Gastrocnemius medialis (tissue), 4 donors: Measurements from ENCODE around the gene R3HDM2. TPM values are rescaled to one million over a fixed set of nuclear protein-coding genes. Genes with fewer than 3 reads are reported as not detected.

Experiments used
- ATAC-seq, 2 donors: fragments of 150-250 bp; one replicate each; pipeline ENCODE4 v1.9.1; 2016
- DNase-seq, 2 donors: peaks; one replicate each; pipeline ENCODE4 v3.0.0-alpha.2; 2019
- H3K27ac ChIP-seq, 4 donors: fragments of 200-600 bp; sonication (generic); 1 replicate in 1 of 4; 2 replicates in 3 of 4; pipeline ENCODE4 v1.5.1; 2016 to 2018; ENCODE audit warnings: mild to moderate bottlenecking in 2 of 4, moderate library complexity in 1 of 4
- H3K27me3 ChIP-seq, 3 donors: fragments of 200-600 bp; sonication (generic) in 2 of 3; 1 replicate in 1 of 3; 2 replicates in 2 of 3; pipeline versions ENCODE4 v1.5.1 to v1.6.0; 2016 to 2019; ENCODE audit warnings: mild to moderate bottlenecking in 1 of 3, moderate library complexity in 1 of 3
- H3K36me3 ChIP-seq, 2 donors: fragments of 200-600 bp; sonication (generic) in 1 of 2; one replicate each; pipeline ENCODE4 v1.5.1; 2017 to 2018
- H3K4me1 ChIP-seq, 2 donors: fragments of 200-600 bp; sonication (generic) in 1 of 2; one replicate each; pipeline ENCODE4 v1.5.1; 2016 to 2017; ENCODE audit warnings: mild to moderate bottlenecking in 2 of 2
- H3K4me3 ChIP-seq, 4 donors: fragments of 200-600 bp; sonication (generic) in 3 of 4; 1 replicate in 1 of 4; 2 replicates in 3 of 4; pipeline ENCODE4 v1.5.1; 2016 to 2019; ENCODE audit warnings: mild to moderate bottlenecking in 2 of 4
- H3K9me3 ChIP-seq, 3 donors: fragments of 200-600 bp; sonication (generic) in 2 of 3; 1 replicate in 1 of 3; 2 replicates in 2 of 3; pipeline ENCODE4 v1.5.1; 2016 to 2019
- CTCF ChIP-seq, 5 experiments: fragments of 450-650 bp in 3 of 5; fragments of 200-600 bp in 2 of 5; sonication (generic) in 2 of 5; IDR thresholded peaks in 4 of 5; conservative IDR thresholded peaks in 1 of 5; 1 replicate in 4 of 5; 2 replicates in 1 of 5; pipeline ENCODE4 v1.5.1; 2016 to 2019; ENCODE audit warnings: antibody characterized with exemption in 5 of 5, mild to moderate bottlenecking in 3 of 5, moderate library complexity in 3 of 5
- POLR2A ChIP-seq, 2 donors: fragments of 450-650 bp; IDR thresholded peaks; one replicate each; pipeline ENCODE4 v1.6.1; 2017; ENCODE audit warnings: antibody characterized with exemption in 2 of 2, mild to moderate bottlenecking in 2 of 2, moderate library complexity in 2 of 2
- in situ Hi-C, 4 donors: fragments of 200-750 bp; cut with MboI; loops; one replicate each; pipeline versions ENCODE4 v1.15.0 to v1.8.0; 2017; ENCODE audit warnings: low sequenced_read_pairs in 4 of 4
- intact Hi-C: fragments of 100-400 bp; cut with DNase I; formaldehyde crosslinking; loops from one replicate; pipeline ENCODE4 v1.15.1; 2023; ENCODE audit warnings: low total_unique reads
- total RNA-seq, 4 donors: library from RNA; depleted of rRNA; stranded (reverse); fragments of >200 nt; gene quantifications; one replicate each; pipeline versions ENCODE4 v1.1.0 to v1.2.3, GENCODE V29; 2016

R3HDM2 gene
- total RNA-seq, 4 donors from 2014 or later: 24.1 to 27.1 (median 25.6) TPM

DNA sequence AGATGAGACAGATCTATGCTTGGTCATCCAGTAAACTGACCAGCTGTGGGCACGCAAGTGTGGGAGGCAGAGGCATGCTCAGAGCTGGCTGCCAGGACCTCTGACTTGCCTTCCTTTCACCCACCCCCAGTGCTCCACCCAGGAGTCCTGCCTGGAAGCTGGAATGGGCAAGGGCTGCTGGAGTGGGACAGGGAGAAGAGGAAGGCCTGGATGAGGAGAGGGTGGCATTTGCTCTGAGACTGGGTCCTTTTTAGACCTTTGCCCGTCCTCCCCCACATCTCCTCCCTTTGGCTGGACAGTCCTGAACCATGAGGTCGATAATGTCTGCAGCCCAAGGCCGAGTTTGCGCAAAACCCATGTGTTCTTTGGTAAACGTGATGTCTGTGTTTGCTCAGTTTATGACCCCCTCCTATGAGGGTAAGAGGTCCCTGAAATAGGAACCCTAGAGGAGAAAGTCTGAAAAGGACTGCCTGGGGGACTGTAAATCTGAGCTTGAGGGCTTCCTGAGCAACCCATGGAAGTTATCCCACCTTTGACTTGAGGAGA is 20.5 kb upstream of the R3HDM2 start:
- ATAC-seq: no peak
- intact Hi-C loops: loop anchor here (5.0 to 10.0 kb wide), 3 partner anchors 34 to 243 kb away; partner anchors contain the start of gene OS9

GRCh38 chr12:57450057-57450456 is 19.2 kb upstream of the R3HDM2 start:
- no peaks in the 10 kb centered on the region for H3K9me3 ChIP-seq
- no peaks in the 10 kb centered on the region for H3K36me3 ChIP-seq
- ATAC-seq: no peak
- DNase-seq: no peak
- in situ Hi-C loops: loop anchor here in 1 of 4 donors (10.0 kb wide), 2 partner anchors 135 to 185 kb away; no protein-coding TSS in a partner anchor
- H3K27me3 ChIP-seq: no peaks in the 10 kb centered on the region
- intact Hi-C loops: loop anchor here (5.0 to 10.0 kb wide), 3 partner anchors 33 to 245 kb away; partner anchors contain the start of gene OS9
- no peak overlapping the region for H3K27ac ChIP-seq
- H3K4me3 ChIP-seq: no peak overlapping the region
- H3K4me1 ChIP-seq: peaks cover 21 to 28% of the 10 kb centered on the region in 2 donors
- no peak for TF ChIP-seq CTCF (IDR thresholded peaks at IDR 0.05 in 4 of 5, conservative IDR thresholded peaks at IDR 0.05 in 1 of 5)
- no peak for TF ChIP-seq POLR2A (IDR thresholded peaks at IDR 0.05)

More for the DNA sequence above, 20.5 kb upstream of the R3HDM2 start:
- in situ Hi-C loops: loop anchor here in 1 of 4 donors (10.0 kb wide), 2 partner anchors 137 to 187 kb away; no protein-coding TSS in a partner anchor
- Histone ChIP-seq H3K27ac (peak overlapping the region; percentile 81 to 92 (median 90)), H3K36me3 (no peaks in the 10 kb centered on the region), H3K9me3 (no peaks in the 10 kb centered on the region), H3K4me1 (peaks cover 31 to 39% of the 10 kb centered on the region in 2 donors), H3K27me3 (no peaks in the 10 kb centered on the region), H3K4me3 (no peak overlapping the region)
- TF ChIP-seq POLR2A (IDR thresholded peaks at IDR 0.05): no peak
- no peak for TF ChIP-seq CTCF (IDR thresholded peaks at IDR 0.05 in 4 of 5, conservative IDR thresholded peaks at IDR 0.05 in 1 of 5)
- no peak for DNase-seq

DNA sequence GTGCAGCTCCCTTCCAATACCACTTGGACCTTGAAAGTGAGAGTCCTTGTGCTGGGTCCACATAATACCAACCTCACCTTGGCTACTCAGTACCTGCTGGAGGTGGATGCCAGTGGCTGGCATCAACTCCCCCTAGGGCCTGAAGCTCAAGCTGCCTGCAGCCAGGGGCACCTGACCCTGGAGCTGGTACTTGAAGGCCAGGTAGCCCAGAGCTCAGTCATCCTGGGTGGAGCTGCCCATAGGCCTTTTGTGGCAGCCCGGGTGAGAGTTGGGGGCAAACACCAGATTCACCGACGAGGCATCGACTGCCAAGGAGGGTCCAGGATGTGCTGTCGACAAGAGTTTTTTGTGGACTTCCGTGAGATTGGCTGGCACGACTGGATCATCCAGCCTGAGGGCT is 18.5 kb upstream of the R3HDM2 start:
- no peaks in the 10 kb centered on the region for H3K36me3 ChIP-seq
- peaks cover 15 to 23% of the 10 kb centered on the region in 2 donors for H3K4me1 ChIP-seq
- ATAC-seq: no peak
- in situ Hi-C loops: loop anchor here in 1 of 4 donors (25.0 kb wide), 1 partner anchor 187 kb away; the partner anchor contains the start of gene STAC3
- intact Hi-C loops: no loop called here
- no peaks in the 10 kb centered on the region for H3K27me3 ChIP-seq
- no peak for TF ChIP-seq POLR2A (IDR thresholded peaks at IDR 0.05)
- no peak for TF ChIP-seq CTCF (IDR thresholded peaks at IDR 0.05 in 4 of 5, conservative IDR thresholded peaks at IDR 0.05 in 1 of 5)
- DNase-seq: no peak
- no peaks in the 10 kb centered on the region for H3K9me3 ChIP-seq
- H3K27ac ChIP-seq: no peak overlapping the region
- no peak overlapping the region for H3K4me3 ChIP-seq

DNA sequence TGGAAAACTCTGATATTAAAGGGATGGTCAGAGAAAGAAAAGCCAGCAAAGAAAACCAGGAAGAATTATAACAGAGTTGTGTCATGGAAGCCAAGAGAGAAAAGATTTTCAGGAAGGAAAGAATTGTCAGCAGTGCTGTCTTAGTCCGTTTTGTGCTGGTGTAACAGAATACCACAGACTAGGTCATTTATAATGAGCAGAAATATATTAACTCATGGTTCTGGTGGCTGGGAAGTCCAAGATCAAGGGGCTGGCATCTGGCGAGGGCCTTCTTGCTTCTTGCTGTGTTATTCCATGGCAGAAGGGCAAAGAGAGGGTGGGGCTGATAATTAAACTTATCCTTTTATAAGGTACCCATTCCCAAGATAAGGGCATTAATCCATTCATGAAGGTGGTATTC is 17.8 kb upstream of the R3HDM2 start:
- in situ Hi-C loops: loop anchor here in 1 of 4 donors (25.0 kb wide), 1 partner anchor 186 kb away; the partner anchor contains the start of gene STAC3
- no peak for TF ChIP-seq POLR2A (IDR thresholded peaks at IDR 0.05)
- TF ChIP-seq CTCF (IDR thresholded peaks at IDR 0.05 in 4 of 5, conservative IDR thresholded peaks at IDR 0.05 in 1 of 5): no peak
- no peak for DNase-seq

More for the DNA sequence above, 17.8 kb upstream of the R3HDM2 start:
- Histone ChIP-seq H3K27me3 (no peaks in the 10 kb centered on the region), H3K4me3 (no peak overlapping the region), H3K9me3 (no peaks in the 10 kb centered on the region), H3K36me3 (no peaks in the 10 kb centered on the region), H3K4me1 (peaks cover 15 to 23% of the 10 kb centered on the region in 2 donors), H3K27ac (no peak overlapping the region)
- no peak for ATAC-seq
- intact Hi-C loops: no loop called here
